Measurements from ENCODE around the gene EVA1B. TPM values are rescaled to one million over a fixed set of nuclear protein-coding genes. Genes with fewer than 3 reads are reported as not detected.

EVA1B gene
- total and polyA plus RNA-seq, 2 donors (not counting 1 experiment from before 2014, with no cell fraction given) = 0.67 to 2.9 TPM

GRCh38 chr1:36369061-36369861 is 45.8 kb upstream of the EVA1B start:
- no peaks in the 10 kb centered on the region for H3K27me3 ChIP-seq (replicated peaks in 1 of 4; ENCODE audit: control extremely low read depth in 1 of 4, control insufficient read depth in 3 of 4, insufficient read depth in 4 of 4, low read length in 3 of 4)
- H3K4me2 ChIP-seq (replicated peaks; ENCODE audit: low read depth, low read length, poor library complexity, severe bottlenecking) = peak overlapping the region; percentile 17
- peaks cover 0 to 41% of the 10 kb centered on the region in 2 experiments for H3K36me3 ChIP-seq (replicated peaks in 1 of 2; ENCODE audit: control extremely low read depth in 1 of 2, control insufficient read depth in 1 of 2, extremely low read depth in 1 of 2, insufficient read depth in 2 of 2, low read length in 1 of 2)
- Mint-ChIP-seq H3K4me3 (peak overlapping the region; percentile 16), H3K27ac (peak overlapping the region; percentile 83), H3K27me3 (no peaks in the 10 kb centered on the region), H3K9me3 (ENCODE audit: insufficient read depth) (no peaks in the 10 kb centered on the region), H3K4me1 (peaks cover 76% of the 10 kb centered on the region)
- no peak overlapping the region for H2AFZ ChIP-seq (ENCODE audit: insufficient read depth, low read depth, low read length, poor library complexity, severe bottlenecking)
- WGBS (ENCODE audit: insufficient coverage) = 55% methylated on average over 7 of the region's 7 CpGs
- ChIA-PET POLR2A (interaction anchor here (1.0 to 1.1 kb wide), 2 partner anchors 21 to 145 kb away, joined by 3 to 4 read pairs; partner anchors contain the start of gene THRAP3), CTCF (interaction anchor here (0.6 to 6.7 kb wide), 22 partner anchors 8 to 220 kb away, joined by 3 to 52 read pairs (median 6); partner anchors contain the start of genes LSM10, SH3D21 and TRAPPC3)
- H3K9me3 ChIP-seq (ENCODE audit: control extremely low read depth in 1 of 3, control insufficient read depth in 2 of 3, insufficient read depth in 1 of 3, low read length in 2 of 3) = no peaks in the 10 kb centered on the region
- intact Hi-C loops (cut with micrococcal nuclease) = loop anchor here (1.0 to 5.0 kb wide), 5 partner anchors 26 to 62 kb away; partner anchors contain the start of genes EVA1B, LSM10 and SH3D21
- H3K4me3 ChIP-seq (ENCODE audit: control extremely low read depth in 1 of 5, extremely low read depth in 1 of 5, insufficient read depth in 1 of 5, low read depth in 2 of 5, low read length in 4 of 5) = no peak overlapping the region
- peak; percentile 63 for ATAC-seq (ENCODE audit: low read depth)
- no peak for TF ChIP-seq EZH2 (IDR thresholded peaks at IDR 0.05; ENCODE audit: borderline replicate concordance, insufficient read depth, low read depth, low read length, poor library complexity, severe bottlenecking)
- peak; percentile 88 for TF ChIP-seq CTCF (IDR thresholded peaks at IDR 0.05)
- peaks cover 95% of the 10 kb centered on the region for H3K79me2 ChIP-seq (ENCODE audit: control insufficient read depth, insufficient read depth, low read length)
- no peak overlapping the region for H3K27ac ChIP-seq (ENCODE audit: low read length in 2 of 2)
- peaks cover 29% of the 10 kb centered on the region for H4K20me1 ChIP-seq (ENCODE audit: control insufficient read depth, insufficient read depth, low read length, poor library complexity, severe bottlenecking)
- peaks cover 66 to 84% of the 10 kb centered on the region in 2 donors for H3K4me1 ChIP-seq (ENCODE audit: control insufficient read depth in 2 of 2, insufficient read depth in 2 of 2, low read length in 2 of 2)
- no peak overlapping the region for H3K9ac ChIP-seq (ENCODE audit: low read length)
- peak; percentile 89 for DNase-seq

All from B cell (primary cell).